ENCODE data around the gene MYO5B.
"Not testable (repeated sequence)": the region's sequence is repeated elsewhere in the genome, so short reads cannot be mapped to it uniquely, and the experiment has no call there.

Gene MYO5B

GRCh38 chr18:49814147-49814499, 380.8 kb downstream of the MYO5B start:
- peak; percentile 68 for DNase-seq

- DNase-seq: peak; percentile 93
Measured at GRCh38 chr18:49813319-49814146, 381.4 kb downstream of the MYO5B start, which contains the start of gene ACAA2. ACAA2 (minus strand) TSS chr18:49813533; CDS start chr18:49813484, 49 bp downstream.

GRCh38 chr18:49813069-49813318, 382.0 kb downstream of the MYO5B start:
- DNase-seq: peak; percentile 47

- peak; percentile 10 for DNase-seq
Measured at GRCh38 chr18:49812286-49813068, 382.5 kb downstream of the MYO5B start.

GRCh38 chr18:49811151-49811938, 383.6 kb downstream of the MYO5B start:
- no peak for DNase-seq

- not testable (repeated sequence) for DNase-seq
Measured at GRCh38 chr18:49808553-49809191, 386.3 kb downstream of the MYO5B start.

- no peak for DNase-seq
Measured at GRCh38 chr18:49804096-49804495, 390.9 kb downstream of the MYO5B start.

- DNase-seq: no peak
Measured at GRCh38 chr18:49802623-49803022, 392.3 kb downstream of the MYO5B start.

- not testable (repeated sequence) for DNase-seq
Measured at GRCh38 chr18:49800491-49800890, 394.5 kb downstream of the MYO5B start.

- not testable (repeated sequence) for DNase-seq
Measured at GRCh38 chr18:49799806-49800205, 395.1 kb downstream of the MYO5B start.

GRCh38 chr18:49798001-49798400, 396.9 kb downstream of the MYO5B start:
- DNase-seq: no peak

- DNase-seq: no peak
Measured at GRCh38 chr18:49795612-49796552, 399.1 kb downstream of the MYO5B start.

GRCh38 chr18:49794743-49795142, 400.2 kb downstream of the MYO5B start:
- no peak for DNase-seq

GRCh38 chr18:49789560-49790134, 405.3 kb downstream of the MYO5B start:
- DNase-seq: not testable (repeated sequence)

- no peak for DNase-seq
Measured at GRCh38 chr18:49788327-49788898, 406.5 kb downstream of the MYO5B start.

GRCh38 chr18:49786019-49786720, 408.8 kb downstream of the MYO5B start:
- no peak for DNase-seq

- DNase-seq: no peak
Measured at GRCh38 chr18:49784427-49785185, 410.3 kb downstream of the MYO5B start.

GRCh38 chr18:49783631-49784030, 411.3 kb downstream of the MYO5B start:
- DNase-seq: not testable (repeated sequence)

- no peak for DNase-seq
Measured at GRCh38 chr18:49778826-49779465, 416.0 kb downstream of the MYO5B start.
